GM18861 (cell line): ENCODE results near the gene TMEM178B.

Experiments used
- ATAC-seq: cut with Tn5 transposase; IDR thresholded peaks from one replicate; pipeline ENCODE4 v1.9.1; 2021; ENCODE audit not compliant: unreplicated experiment

The TMEM178B gene

GRCh38 chr7:141415999-141416398 is 342.1 kb downstream of the TMEM178B start:
- ATAC-seq, result no peak

DNA sequence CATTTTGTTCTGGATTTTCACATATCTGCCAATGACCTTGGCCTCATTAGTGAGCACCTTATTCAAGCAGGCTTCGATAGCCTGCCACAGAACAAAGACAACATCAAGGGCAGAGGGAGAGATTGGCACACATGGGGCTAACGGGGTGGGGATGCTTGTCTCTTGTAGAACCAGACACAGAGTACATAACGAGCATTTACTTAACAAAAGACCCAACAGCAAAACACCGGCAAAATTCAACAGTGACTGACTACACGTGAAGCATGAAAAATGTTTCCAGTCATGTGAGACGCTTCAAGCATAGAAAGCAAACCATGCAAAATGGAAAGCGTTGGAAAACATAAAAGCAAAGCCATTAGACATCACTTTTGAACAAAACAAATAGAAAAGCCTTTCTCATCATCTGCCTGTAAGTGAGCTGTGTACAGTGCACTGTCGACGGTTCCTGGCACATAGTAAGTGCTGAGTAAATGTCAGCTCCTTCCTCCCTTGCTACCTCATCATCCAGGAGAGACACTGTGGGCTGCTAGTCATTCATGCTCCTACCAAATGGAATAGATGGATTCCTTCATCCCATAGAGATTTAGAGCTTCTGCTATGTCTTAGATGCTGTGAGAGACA is 342.9 kb downstream of the TMEM178B start:
- no peak for ATAC-seq

DNA sequence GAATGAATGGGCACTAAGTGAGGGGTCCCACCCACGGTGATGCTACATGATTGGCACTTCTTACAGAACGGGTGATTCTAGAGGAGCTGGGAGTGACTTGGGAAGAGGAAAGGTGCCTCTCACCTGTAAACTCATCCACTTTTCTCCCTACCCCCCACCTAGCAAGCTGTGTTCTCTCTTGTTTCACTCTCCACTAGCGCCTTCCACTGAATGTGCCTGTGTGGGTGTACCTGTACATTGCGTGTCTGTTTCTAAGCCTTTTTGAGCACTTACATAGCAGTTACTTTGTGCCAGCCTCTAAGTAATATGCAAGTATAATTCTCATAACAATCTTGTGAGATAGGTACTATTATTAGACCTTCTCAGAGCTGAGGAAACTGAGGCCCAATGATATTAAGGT is 343.6 kb downstream of the TMEM178B start:
- ATAC-seq, result no peak

GRCh38 chr7:141418066-141418465 is 344.2 kb downstream of the TMEM178B start:
- ATAC-seq, result no peak

GRCh38 chr7:141421306-141421705 is 347.4 kb downstream of the TMEM178B start:
- no peak for ATAC-seq

DNA sequence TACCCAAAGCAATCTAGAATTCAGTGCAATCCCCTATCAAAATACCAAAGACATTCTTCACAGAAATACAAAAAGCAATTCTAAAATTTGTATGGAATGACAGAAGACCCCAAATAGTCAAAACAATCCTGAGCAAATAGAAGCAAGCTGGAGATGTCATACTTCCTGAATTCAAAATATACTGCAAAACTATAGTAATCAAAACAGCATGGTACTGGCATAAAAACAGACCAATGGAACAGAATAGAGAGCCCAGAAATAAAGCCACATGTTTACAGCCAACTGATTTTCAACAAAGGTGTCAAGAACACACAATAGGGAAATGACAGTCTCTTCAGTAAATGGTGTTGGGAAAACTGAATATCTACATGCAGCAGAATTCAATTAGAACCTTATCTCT is 353.3 kb downstream of the TMEM178B start:
- ATAC-seq, result no peak

DNA sequence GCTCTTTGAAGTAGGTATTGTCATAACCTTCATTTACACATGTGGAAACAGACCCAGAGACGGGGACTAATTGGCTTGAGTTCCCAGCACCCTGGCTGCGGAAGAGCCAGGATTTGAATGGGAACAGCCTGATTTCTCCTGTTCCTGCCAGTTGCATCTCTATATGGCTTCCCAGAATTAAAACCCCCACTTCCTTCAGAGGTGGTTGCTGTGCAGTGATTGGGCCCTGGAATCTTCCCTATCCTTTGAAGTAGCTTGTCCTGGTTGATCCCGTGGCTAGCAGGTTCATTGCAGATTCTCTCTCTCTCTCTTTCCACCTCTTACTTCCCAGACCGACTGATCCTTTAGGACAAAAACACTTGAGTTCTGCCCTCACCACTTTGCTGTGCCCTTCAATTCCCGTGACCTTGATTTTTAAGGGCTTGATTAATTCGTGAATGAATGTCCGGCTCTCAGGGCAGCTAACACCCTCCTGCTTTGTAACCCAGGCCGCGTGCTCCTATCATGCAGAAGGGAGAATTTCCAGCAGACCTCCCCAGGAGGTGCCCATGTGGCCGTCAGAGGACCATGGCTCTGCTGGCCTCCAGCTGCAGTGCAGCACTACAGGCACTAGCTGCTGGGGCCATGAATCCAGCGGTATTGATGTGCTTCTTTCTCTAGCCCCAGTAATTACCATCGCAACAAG is 356.7 kb downstream of the TMEM178B start:
- no peak for ATAC-seq

- no peak for ATAC-seq
These were observed 357.2 kb downstream of the TMEM178B start for GRCh38 chr7:141431140-141431479.

DNA sequence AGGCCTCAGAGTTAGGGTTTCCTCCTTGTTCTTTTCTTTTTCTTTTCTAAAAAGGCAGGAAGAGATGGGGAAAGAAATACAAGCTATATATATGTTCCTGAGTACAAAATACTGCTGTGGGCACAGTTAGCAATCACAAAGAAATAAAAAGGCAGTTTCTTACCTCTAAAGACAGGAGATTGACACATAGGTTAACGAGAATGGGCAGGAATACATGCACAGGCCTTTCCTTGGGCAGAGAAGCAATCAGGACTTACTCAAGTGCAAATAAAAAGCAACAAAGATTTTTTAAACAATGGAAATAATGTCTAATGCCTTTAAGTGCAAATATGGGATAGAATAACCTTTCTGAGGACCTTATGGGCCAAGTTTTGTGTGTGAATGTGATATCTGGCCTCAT is 357.8 kb downstream of the TMEM178B start:
- no peak for ATAC-seq

DNA sequence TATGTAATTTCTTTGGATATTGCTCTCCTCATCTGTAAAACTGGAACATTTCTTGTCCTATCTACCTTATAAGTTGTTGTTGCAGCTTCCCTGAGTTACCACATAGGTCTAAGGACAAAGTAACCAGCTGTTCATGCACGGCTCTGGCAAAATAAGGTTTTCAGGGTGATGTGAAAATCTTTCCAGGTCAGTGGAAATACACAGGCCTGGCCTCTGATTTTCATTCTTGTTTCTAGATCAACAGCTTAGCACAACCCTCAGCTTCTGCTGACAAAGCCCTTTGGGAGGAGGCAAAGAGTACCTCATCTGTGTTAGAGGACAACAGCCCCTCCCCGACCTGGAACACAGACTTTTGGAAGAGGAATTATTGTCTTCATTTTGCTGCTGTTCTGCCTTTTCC is 359.8 kb downstream of the TMEM178B start:
- no peak for ATAC-seq

- ATAC-seq, result no peak
These were observed 362.3 kb downstream of the TMEM178B start for GRCh38 chr7:141436139-141436538.

- no peak for ATAC-seq
These were observed 362.8 kb downstream of the TMEM178B start for GRCh38 chr7:141436575-141437075.

DNA sequence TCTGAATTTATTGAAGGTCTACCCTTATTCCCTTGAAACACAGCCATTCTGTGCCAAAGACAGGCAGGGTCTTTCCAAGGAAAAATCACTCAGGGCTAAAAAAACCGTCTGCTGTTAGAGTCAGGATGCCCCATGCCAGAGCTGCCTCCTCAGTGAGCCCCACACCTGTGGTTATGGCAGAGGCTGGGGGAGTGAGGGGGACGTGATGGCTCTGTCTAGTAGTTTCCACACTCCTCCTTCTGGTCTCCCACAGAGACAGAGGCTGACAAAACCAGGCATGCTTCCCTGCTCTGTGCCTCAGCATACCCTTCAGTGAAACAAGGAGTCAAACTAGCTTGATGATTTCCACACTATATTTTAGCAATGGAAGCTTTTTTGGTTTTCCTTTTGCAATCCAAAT is 365.3 kb downstream of the TMEM178B start:
- no peak for ATAC-seq

DNA sequence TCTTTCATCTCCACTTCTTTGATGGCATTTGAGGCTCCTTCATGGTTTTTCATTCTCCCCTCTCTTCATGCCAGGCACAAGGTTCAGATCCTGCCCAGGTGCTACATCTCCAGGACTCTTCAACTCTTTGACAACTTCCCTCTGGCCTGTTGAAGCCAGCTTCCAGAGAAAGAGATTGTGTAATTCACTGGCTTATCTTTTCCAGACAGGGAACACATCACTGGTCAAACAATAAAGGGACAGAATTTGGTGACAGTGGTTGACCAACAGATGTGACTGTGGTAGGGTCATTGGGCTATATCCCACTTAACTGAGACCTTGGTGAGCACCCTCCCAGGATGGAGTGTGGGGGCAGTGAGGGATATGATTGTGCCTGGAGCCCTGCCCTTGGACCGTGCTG is 365.9 kb downstream of the TMEM178B start:
- no peak for ATAC-seq

DNA sequence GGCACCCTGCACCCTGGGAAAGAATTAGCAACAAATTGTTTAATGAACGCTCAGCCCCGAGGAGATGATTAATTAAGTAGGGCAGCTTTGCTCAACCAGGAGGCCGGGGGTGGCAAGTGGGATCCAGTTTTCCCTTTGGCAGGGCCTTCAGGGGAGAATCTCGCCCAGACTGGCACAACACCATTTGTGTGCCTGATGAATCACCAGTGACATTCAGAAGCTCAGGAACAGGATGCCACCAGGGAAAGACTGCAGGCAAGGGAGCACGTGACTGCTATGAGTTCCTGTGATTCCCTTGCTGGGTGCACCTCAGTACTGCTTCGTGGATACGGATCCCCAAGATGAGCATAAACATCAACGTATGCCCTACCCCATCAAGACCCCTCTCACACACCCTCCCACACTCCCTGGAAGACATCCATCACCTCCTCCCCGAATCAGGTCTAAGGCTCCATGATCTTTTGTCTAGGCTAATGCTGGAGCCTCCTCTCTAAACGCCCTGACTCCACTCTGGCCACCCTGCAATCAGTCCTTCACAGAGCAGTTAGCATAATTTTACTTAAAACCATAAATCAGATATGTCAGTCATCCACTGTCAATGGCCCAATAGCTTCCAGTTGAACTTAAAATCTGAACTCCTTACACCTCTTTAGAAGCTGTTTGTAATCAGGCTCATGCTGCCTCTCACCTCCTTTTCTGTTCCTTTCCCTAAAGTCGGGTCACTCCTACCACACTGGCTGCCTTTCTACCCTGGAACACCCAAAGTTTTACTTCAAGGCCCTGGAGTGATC is 368.2 kb downstream of the TMEM178B start:
- ATAC-seq, result no peak

DNA sequence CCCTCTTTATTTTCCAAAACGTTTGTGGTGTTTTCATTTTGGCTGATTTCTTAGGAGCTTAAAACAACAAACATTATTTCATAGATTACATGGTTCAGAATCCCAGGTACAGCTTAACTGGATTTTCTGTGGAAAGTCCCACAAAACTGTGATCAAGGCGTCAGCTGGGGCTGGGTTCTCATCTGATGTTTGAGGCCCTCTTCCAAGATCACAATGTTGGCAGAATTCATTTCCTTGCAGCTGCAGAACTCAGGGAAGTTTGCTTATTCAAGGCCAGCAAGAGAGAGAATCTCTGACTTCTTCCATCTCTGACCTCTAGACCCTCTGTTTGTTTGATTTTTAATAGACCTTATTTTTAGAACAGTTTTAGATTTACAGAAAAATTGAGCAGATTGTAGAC is 368.9 kb downstream of the TMEM178B start:
- ATAC-seq, result no peak

DNA sequence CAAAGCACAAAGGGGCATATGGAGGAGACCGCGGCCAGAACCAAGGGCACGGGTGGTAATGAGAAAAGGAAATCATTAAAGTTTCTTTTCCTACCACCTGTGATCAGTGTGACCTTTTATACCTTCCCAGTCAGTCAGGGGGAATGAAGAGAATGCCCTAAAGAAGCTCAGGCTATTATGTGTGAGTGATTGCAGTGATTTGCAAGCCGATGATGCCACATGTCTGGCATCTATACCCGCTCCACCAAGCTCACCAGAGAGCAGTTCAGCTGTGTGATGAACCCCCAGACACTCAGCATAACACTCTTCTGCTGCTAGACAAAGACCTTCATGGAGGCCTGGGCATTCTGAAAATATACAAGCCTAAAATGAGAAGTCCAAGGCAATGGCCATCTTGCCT is 371.1 kb downstream of the TMEM178B start:
- ATAC-seq, result no peak

DNA sequence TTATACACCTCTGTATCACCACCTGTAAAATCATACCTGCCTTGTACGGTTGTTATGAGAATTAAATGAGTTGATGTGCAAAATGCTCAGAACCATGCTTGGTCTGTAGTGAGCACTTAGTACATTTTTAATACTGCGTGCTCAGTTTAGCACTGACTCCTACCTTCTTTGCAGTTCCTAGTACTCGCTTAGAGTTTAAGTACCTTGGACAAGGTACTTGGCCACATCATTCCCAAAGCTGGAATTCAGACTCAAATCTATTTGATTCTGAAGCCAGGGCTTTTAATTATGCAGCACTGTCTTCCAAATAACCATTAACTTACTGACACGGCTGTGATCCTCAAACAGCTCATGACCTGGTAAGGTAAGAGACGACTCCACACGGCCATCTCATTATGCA is 377.4 kb downstream of the TMEM178B start:
- ATAC-seq, result no peak

DNA sequence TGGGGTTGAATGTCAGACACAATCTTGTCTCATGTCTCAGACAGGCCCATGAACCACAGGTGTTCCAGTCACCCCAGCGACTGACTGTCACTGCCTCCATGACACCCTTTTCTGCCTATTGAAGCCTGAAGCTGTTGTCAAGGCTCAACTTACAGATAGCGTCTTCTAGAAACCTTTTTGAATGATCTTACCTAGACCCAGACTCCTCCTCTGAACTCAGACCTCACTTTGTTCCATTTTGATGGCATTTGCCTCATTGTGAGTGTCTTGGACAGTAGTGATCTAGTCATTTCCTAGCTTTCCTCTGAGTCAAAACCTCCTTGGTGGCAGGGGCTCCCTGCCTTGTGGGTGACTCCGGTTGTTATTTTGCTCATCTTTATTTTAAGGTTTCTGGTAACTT is 379.0 kb downstream of the TMEM178B start:
- no peak for ATAC-seq

DNA sequence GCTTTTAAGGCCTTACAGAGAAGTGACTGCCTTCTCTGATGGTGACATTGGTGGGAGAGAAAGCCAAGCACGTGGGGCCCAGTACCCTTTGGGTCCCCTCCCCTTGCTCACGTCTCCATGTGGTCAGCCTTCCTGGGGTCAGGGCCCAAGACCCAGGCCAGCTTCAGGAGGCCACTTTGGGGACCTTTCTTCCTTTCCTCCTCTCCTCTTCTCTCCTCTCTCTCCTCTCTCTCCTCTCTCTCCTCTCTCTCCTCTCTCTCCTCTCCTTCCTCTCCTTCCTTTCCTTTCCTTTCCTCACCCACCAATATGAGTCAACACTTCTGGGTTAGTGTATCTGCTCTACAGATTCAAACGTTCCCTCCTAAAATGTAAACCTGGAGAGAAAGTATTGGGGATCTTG is 380.5 kb downstream of the TMEM178B start:
- ATAC-seq, result no peak

- ATAC-seq, result no peak
These were observed 381.9 kb downstream of the TMEM178B start for GRCh38 chr7:141455723-141456122.

- ATAC-seq, result no peak
These were observed 382.4 kb downstream of the TMEM178B start for GRCh38 chr7:141456298-141456697.
